ENCODE results near the gene EDN2.

Gene EDN2

GRCh38 chr1:41449326-41449921 lies 35.1 kb downstream of the EDN2 start:
- no peak for TF ChIP-seq CTCF (IDR thresholded peaks at IDR 0.05; ENCODE audit: low read depth, low read length)
- no peak for DNase-seq (ENCODE audit: low read depth in 2 of 2)
- no peak overlapping the region for H3K4me3 ChIP-seq (replicated peaks in 1 of 2; ENCODE audit: low read depth in 2 of 2, low read length in 2 of 2)

- no peak for DNase-seq (ENCODE audit: low read depth in 2 of 2)
- H3K4me3 ChIP-seq (replicated peaks in 1 of 2; ENCODE audit: low read depth in 2 of 2, low read length in 2 of 2) = no peak overlapping the region
- no peak for TF ChIP-seq CTCF (IDR thresholded peaks at IDR 0.05; ENCODE audit: low read depth, low read length)
These were observed 35.7 kb downstream of the EDN2 start for GRCh38 chr1:41448821-41449220.

- H3K4me3 ChIP-seq (replicated peaks in 1 of 2; ENCODE audit: low read depth in 2 of 2, low read length in 2 of 2) = no peak overlapping the region
- TF ChIP-seq CTCF (IDR thresholded peaks at IDR 0.05; ENCODE audit: low read depth, low read length) = no peak
- DNase-seq (ENCODE audit: low read depth in 2 of 2) = peak in 1 of 2 donors; percentile 36
These were observed 36.3 kb downstream of the EDN2 start for GRCh38 chr1:41447995-41448770.

- no peak for TF ChIP-seq CTCF (IDR thresholded peaks at IDR 0.05; ENCODE audit: low read depth, low read length)
- no peak overlapping the region for H3K4me3 ChIP-seq (replicated peaks in 1 of 2; ENCODE audit: low read depth in 2 of 2, low read length in 2 of 2)
- no peak for DNase-seq (ENCODE audit: low read depth in 2 of 2)
These were observed 37.5 kb downstream of the EDN2 start for GRCh38 chr1:41446851-41447610.

- TF ChIP-seq CTCF (IDR thresholded peaks at IDR 0.05; ENCODE audit: low read depth, low read length) = no peak
- no peak for DNase-seq (ENCODE audit: low read depth in 2 of 2)
- H3K4me3 ChIP-seq (replicated peaks in 1 of 2; ENCODE audit: low read depth in 2 of 2, low read length in 2 of 2) = no peak overlapping the region
These were observed 39.7 kb downstream of the EDN2 start for GRCh38 chr1:41444785-41445184.

GRCh38 chr1:41444246-41444645 lies 40.2 kb downstream of the EDN2 start:
- H3K4me3 ChIP-seq (replicated peaks in 1 of 2; ENCODE audit: low read depth in 2 of 2, low read length in 2 of 2) = no peak overlapping the region
- no peak for DNase-seq (ENCODE audit: low read depth in 2 of 2)
- peak; percentile 13 for TF ChIP-seq CTCF (IDR thresholded peaks at IDR 0.05; ENCODE audit: low read depth, low read length)
